Endothelial cell of hepatic sinusoid (primary cell): ENCODE results near the gene TRMT112.

ENCODE experiments used
- in situ Hi-C: cut with HindIII; loops from 2 replicates; pipeline ENCODE4 v1.10.0; 2017; ENCODE audit warnings: low sequenced_read_pairs

TRMT112 gene

GRCh38 chr11:64281957-64282770 lies 35.2 kb downstream of the TRMT112 start:
- in situ Hi-C loops, result no loop called here

GRCh38 chr11:64278576-64279190 lies 38.7 kb downstream of the TRMT112 start:
- in situ Hi-C loops, result loop anchor here (10.0 kb wide), 1 partner anchor 46 kb away; no protein-coding TSS in a partner anchor

GRCh38 chr11:64276653-64277431 lies 40.5 kb downstream of the TRMT112 start:
- in situ Hi-C loops, result loop anchor here (10.0 kb wide), 1 partner anchor 48 kb away; no protein-coding TSS in a partner anchor

GRCh38 chr11:64275841-64276240 lies 41.5 kb downstream of the TRMT112 start:
- in situ Hi-C loops, result loop anchor here (10.0 kb wide), 1 partner anchor 49 kb away; no protein-coding TSS in a partner anchor

GRCh38 chr11:64275031-64275800 lies 42.1 kb downstream of the TRMT112 start:
- in situ Hi-C loops, result loop anchor here (10.0 kb wide), 1 partner anchor 50 kb away; no protein-coding TSS in a partner anchor

- in situ Hi-C loops, result loop anchor here (10.0 kb wide), 1 partner anchor 55 kb away; no protein-coding TSS in a partner anchor
These were observed 47.7 kb downstream of the TRMT112 start for GRCh38 chr11:64269540-64270220.

GRCh38 chr11:64268893-64269539 lies 48.3 kb downstream of the TRMT112 start:
- in situ Hi-C loops, result no loop called here

- in situ Hi-C loops, result no loop called here
These were observed 49.1 kb downstream of the TRMT112 start for GRCh38 chr11:64268025-64268892.

GRCh38 chr11:64267207-64267945 lies 50.0 kb downstream of the TRMT112 start:
- in situ Hi-C loops, result no loop called here
